Astrocyte (in vitro differentiated cells and primary cell): ENCODE measurements around the gene MYL7.

Source experiments
- CTCF ChIP-seq: IDR thresholded peaks from 2 replicates; pipeline ENCODE4 v1.5.1; 2011; ENCODE audit warnings: low read depth, mild to moderate bottlenecking, inconsistent platforms, low read length, moderate library complexity; ENCODE audit not compliant: insufficient read depth
- EZH2 ChIP-seq: IDR thresholded peaks from 2 replicates; pipeline ENCODE4 v1.6.1; 2012; ENCODE audit warnings: mild to moderate bottlenecking, low read length, inconsistent platforms; ENCODE audit not compliant: insufficient read depth

GRCh38 chr7:44097064-44097932 is 43.8 kb downstream of the MYL7 start:
- TF ChIP-seq CTCF (no peak), EZH2 (no peak)
